SK-N-SH treated with all-trans-retinoic acid at 6 μM for 48 hours (cell line): Measurements from ENCODE around the gene HECTD1.
"Not testable (repeated sequence)": the region's sequence is repeated elsewhere in the genome, so short reads cannot be mapped to it uniquely, and the experiment has no call there.

Source experiments
- ATAC-seq: fragments of 200-7000 bp; cut with Tn5 transposase; 3 replicates; pipeline ENCODE4 v1.9.1; 2020; ENCODE audit warnings: mild to moderate bottlenecking, moderate library complexity
- ARNTL ChIP-seq: fragments of 450-650 bp; formaldehyde crosslinking; IDR thresholded peaks from 2 replicates; pipeline ENCODE4 v1.5.0; 2020; ENCODE audit warnings: low read depth, mild to moderate bottlenecking, moderate library complexity, borderline replicate concordance
- BACH2 ChIP-seq: fragments of 250-450 bp; sonication (Bioruptor Pico); IDR thresholded peaks from 2 replicates; pipeline ENCODE4 v1.9.0; 2021; ENCODE audit warnings: mild to moderate bottlenecking, borderline replicate concordance
- CSDC2 ChIP-seq: fragments of 250-450 bp; sonication (Bioruptor Pico); IDR thresholded peaks from 2 replicates; pipeline ENCODE4 v1.5.0; 2020; ENCODE audit warnings: mild to moderate bottlenecking, moderate library complexity
- CSRNP3 ChIP-seq: fragments of 250-450 bp; sonication (Bioruptor Pico); IDR thresholded peaks from 2 replicates; pipeline ENCODE4 v1.5.1; 2021; ENCODE audit warnings: mild to moderate bottlenecking, moderate library complexity
- ESRRG ChIP-seq: fragments of 250-450 bp; sonication (Bioruptor Pico); IDR thresholded peaks from 2 replicates; pipeline ENCODE4 v1.6.1; 2021; ENCODE audit warnings: mild to moderate bottlenecking
- GLIS3 ChIP-seq: fragments of 250-450 bp; sonication (Bioruptor Pico); IDR thresholded peaks from 2 replicates; pipeline ENCODE4 v1.5.0; 2020; ENCODE audit warnings: mild to moderate bottlenecking, moderate library complexity
- ISL1 ChIP-seq: fragments of 250-450 bp; sonication (Bioruptor Pico); IDR thresholded peaks from 2 replicates; pipeline ENCODE4 v2.1.2; 2022; ENCODE audit warnings: mild to moderate bottlenecking, moderate library complexity
- OSR1 ChIP-seq: fragments of 250-450 bp; sonication (Bioruptor Pico); IDR thresholded peaks from 2 replicates; pipeline ENCODE4 v1.8.0; 2022; ENCODE audit warnings: moderate library complexity, mild to moderate bottlenecking, inconsistent platforms
- PATZ1 ChIP-seq: fragments of 250-450 bp; sonication (Bioruptor Pico); IDR thresholded peaks from 2 replicates; pipeline ENCODE4 v1.8.0; 2020; ENCODE audit warnings: mild to moderate bottlenecking, moderate library complexity, borderline replicate concordance
- PPARA ChIP-seq: fragments of 250-450 bp; sonication (Bioruptor Pico); IDR thresholded peaks from 2 replicates; pipeline ENCODE4 v1.5.0; 2020; ENCODE audit warnings: mild to moderate bottlenecking, borderline replicate concordance
- RARB ChIP-seq: fragments of 250-450 bp; sonication (Bioruptor Pico); IDR thresholded peaks from 2 replicates; pipeline ENCODE4 v1.8.0; 2021; ENCODE audit warnings: mild to moderate bottlenecking, moderate library complexity
- SNAI2 ChIP-seq: fragments of 250-450 bp; sonication (Bioruptor Pico); IDR thresholded peaks from 2 replicates; pipeline ENCODE4 v1.5.0; 2020; ENCODE audit warnings: mild to moderate bottlenecking, moderate library complexity
- TCF4 ChIP-seq: fragments of 250-450 bp; sonication (Bioruptor Pico); IDR thresholded peaks from 2 replicates; pipeline ENCODE4 v1.8.0; 2021; ENCODE audit warnings: mild to moderate bottlenecking, moderate library complexity, borderline replicate concordance
- TOX ChIP-seq: fragments of 250-450 bp; sonication (Bioruptor Pico); IDR thresholded peaks from 2 replicates; pipeline ENCODE4 v1.8.0; 2021; ENCODE audit warnings: mild to moderate bottlenecking, moderate library complexity, borderline replicate concordance
- ZC3H10 ChIP-seq: fragments of 250-450 bp; sonication (Bioruptor Pico); IDR thresholded peaks from 2 replicates; pipeline ENCODE4 v1.5.1; 2021; ENCODE audit warnings: mild to moderate bottlenecking, moderate library complexity
- ZFP3 ChIP-seq: fragments of 250-450 bp; sonication (Bioruptor Pico); IDR thresholded peaks from 2 replicates; pipeline ENCODE4 v1.5.0; 2020; ENCODE audit warnings: mild to moderate bottlenecking, moderate library complexity
- ZNF565 ChIP-seq: fragments of 450-650 bp; formaldehyde crosslinking; conservative IDR thresholded peaks from 2 replicates; pipeline ENCODE4 v1.5.0; 2020; ENCODE audit warnings: low read depth, mild to moderate bottlenecking, moderate library complexity
- ZNF70 ChIP-seq: fragments of 450-650 bp; formaldehyde crosslinking; IDR thresholded peaks from 2 replicates; pipeline ENCODE4 v1.5.0; 2020; ENCODE audit warnings: mild to moderate bottlenecking, moderate library complexity
- ZNF8 ChIP-seq: fragments of 450-650 bp; formaldehyde crosslinking; IDR thresholded peaks from 2 replicates; pipeline ENCODE4 v1.5.0; 2020; ENCODE audit warnings: mild to moderate bottlenecking, moderate library complexity
- TF ChIP-seq, protein P1 (sequence below): fragments of 250-450 bp; sonication (Bioruptor Pico); IDR thresholded peaks from 2 replicates; pipeline ENCODE4 v1.5.0; 2020; ENCODE audit warnings: mild to moderate bottlenecking, moderate library complexity
- TF ChIP-seq, protein P2 (sequence below): fragments of 250-450 bp; sonication (Bioruptor Pico); IDR thresholded peaks from 2 replicates; pipeline ENCODE4 v1.8.0; 2021; ENCODE audit warnings: low read depth, mild to moderate bottlenecking, moderate library complexity, borderline replicate concordance

Gene HECTD1

GRCh38 chr14:31092160-31092708 lies 115.4 kb downstream of the HECTD1 start:
- ATAC-seq, result no peak
- TF ChIP-seq BACH2 (CRISPR knock-in tag) (no peak), CSRNP3 (CRISPR knock-in tag) (no peak), OSR1 (CRISPR knock-in tag) (no peak), SNAI2 (CRISPR knock-in tag) (no peak), ZC3H10 (CRISPR knock-in tag) (no peak), ZNF8 (CRISPR knock-in tag) (no peak), ESRRG (no peak), CSDC2 (CRISPR knock-in tag) (no peak)
- TF ChIP-seq, protein P1, sequence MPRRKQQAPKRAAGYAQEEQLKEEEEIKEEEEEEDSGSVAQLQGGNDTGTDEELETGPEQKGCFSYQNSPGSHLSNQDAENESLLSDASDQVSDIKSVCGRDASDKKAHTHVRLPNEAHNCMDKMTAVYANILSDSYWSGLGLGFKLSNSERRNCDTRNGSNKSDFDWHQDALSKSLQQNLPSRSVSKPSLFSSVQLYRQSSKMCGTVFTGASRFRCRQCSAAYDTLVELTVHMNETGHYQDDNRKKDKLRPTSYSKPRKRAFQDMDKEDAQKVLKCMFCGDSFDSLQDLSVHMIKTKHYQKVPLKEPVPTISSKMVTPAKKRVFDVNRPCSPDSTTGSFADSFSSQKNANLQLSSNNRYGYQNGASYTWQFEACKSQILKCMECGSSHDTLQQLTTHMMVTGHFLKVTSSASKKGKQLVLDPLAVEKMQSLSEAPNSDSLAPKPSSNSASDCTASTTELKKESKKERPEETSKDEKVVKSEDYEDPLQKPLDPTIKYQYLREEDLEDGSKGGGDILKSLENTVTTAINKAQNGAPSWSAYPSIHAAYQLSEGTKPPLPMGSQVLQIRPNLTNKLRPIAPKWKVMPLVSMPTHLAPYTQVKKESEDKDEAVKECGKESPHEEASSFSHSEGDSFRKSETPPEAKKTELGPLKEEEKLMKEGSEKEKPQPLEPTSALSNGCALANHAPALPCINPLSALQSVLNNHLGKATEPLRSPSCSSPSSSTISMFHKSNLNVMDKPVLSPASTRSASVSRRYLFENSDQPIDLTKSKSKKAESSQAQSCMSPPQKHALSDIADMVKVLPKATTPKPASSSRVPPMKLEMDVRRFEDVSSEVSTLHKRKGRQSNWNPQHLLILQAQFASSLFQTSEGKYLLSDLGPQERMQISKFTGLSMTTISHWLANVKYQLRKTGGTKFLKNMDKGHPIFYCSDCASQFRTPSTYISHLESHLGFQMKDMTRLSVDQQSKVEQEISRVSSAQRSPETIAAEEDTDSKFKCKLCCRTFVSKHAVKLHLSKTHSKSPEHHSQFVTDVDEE (CRISPR knock-in tag), result no peak

DNA sequence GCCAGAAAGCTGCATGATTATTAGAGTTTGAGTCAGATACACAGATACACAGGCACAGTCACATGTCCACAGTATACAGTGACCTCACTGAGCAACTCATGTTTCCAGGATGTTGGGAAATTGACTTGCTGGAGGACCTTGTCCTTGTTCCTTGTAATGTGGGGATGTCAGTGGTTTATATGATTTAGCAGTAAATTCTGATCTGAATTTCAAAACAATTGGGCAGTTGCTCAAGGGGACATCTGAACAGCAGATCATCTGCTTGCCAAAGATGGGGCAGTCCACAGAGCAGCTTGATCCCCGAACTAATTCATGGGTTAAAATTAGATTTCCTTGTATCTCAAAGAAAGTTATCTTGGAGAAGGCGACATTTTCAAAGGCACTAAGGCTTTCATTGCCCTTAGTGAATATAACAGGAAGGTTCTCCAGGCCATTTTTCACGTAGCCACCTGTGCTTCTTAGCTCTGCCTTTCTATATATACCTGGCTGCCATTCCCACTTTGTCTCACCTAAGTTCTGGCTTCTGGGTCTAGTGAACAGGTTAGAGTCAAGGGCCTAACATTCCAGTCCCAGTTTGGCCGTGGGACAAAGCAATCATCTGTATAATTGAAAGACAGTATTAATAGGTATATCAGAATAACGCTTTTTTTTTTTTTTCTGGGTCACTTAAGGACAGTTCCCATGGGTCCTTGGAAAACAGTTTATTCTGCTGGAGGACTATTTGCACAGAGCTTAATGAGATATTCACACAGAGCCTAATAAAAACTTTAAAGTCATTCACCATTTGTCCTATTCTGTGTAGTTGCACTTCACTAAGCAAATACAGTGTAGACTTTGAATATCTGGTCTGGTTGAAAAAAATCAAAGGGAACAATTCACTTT lies 116.5 kb downstream of the HECTD1 start:
- TF ChIP-seq TCF4, result no peak
- no peak for TF ChIP-seq ZFP3 (CRISPR knock-in tag)
- TF ChIP-seq RARB (CRISPR knock-in tag), result no peak
- TF ChIP-seq CSDC2 (CRISPR knock-in tag), result no peak
- TF ChIP-seq BACH2 (CRISPR knock-in tag), result no peak
- TF ChIP-seq TOX (CRISPR knock-in tag), result no peak
- no peak for TF ChIP-seq OSR1 (CRISPR knock-in tag)
- TF ChIP-seq ARNTL, result no peak
- no peak for TF ChIP-seq PATZ1 (CRISPR knock-in tag)
- TF ChIP-seq ZNF8 (CRISPR knock-in tag), result no peak
- no peak for TF ChIP-seq ZNF70 (CRISPR knock-in tag)
- TF ChIP-seq SNAI2 (CRISPR knock-in tag), result no peak
- TF ChIP-seq ZC3H10 (CRISPR knock-in tag), result no peak
- TF ChIP-seq PPARA (CRISPR knock-in tag), result no peak
- no peak for TF ChIP-seq CSRNP3 (CRISPR knock-in tag)
- no peak for TF ChIP-seq ZNF565 (CRISPR knock-in tag)
- ATAC-seq, result peak; percentile 76

DNA sequence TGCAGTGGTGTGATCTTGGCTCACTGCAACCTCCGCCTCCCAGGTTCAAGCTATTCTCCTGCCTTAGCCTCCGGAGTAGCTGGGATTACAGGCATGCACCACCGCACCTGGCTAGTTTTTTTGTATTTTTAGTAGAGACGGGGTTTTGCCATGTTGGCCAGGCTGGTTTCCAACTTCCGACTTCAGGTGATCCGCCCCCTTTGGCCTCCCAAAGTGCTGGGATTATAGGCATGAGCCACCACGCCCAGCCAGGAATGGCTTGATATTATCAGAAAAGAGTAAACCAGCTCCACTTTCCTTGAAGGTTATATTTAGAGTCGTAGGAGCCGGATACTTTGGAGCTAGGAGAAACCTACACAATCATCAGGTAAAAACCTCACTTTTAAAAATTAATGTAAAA lies 121.1 kb downstream of the HECTD1 start:
- not testable (repeated sequence) for ATAC-seq

DNA sequence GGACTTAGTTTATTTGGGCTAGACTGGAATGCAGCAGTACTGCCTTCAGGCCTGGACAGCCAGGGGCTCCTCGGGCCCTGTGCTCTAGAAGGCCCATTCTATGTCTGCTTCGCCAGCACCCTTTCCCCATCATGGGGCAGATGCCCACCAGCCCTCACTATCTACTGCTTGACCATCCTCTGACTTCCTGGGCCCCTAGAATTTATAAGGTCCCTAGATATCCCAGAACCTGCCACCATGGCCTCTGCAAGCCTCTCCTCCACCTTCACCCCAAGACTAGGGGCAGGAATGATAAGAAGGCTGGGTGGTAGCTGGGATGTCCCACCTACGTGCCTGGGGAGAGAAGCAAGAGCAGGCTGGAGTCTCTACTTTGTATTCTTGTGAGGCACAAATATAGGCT lies 122.6 kb downstream of the HECTD1 start:
- no peak for ATAC-seq
- TF ChIP-seq RARB (CRISPR knock-in tag), result no peak
- TF ChIP-seq TOX (CRISPR knock-in tag), result no peak
- TF ChIP-seq ZFP3 (CRISPR knock-in tag), result no peak
- TF ChIP-seq PATZ1 (CRISPR knock-in tag), result no peak
- TF ChIP-seq CSRNP3 (CRISPR knock-in tag), result no peak
- no peak for TF ChIP-seq ZC3H10 (CRISPR knock-in tag)
- TF ChIP-seq, protein P2, sequence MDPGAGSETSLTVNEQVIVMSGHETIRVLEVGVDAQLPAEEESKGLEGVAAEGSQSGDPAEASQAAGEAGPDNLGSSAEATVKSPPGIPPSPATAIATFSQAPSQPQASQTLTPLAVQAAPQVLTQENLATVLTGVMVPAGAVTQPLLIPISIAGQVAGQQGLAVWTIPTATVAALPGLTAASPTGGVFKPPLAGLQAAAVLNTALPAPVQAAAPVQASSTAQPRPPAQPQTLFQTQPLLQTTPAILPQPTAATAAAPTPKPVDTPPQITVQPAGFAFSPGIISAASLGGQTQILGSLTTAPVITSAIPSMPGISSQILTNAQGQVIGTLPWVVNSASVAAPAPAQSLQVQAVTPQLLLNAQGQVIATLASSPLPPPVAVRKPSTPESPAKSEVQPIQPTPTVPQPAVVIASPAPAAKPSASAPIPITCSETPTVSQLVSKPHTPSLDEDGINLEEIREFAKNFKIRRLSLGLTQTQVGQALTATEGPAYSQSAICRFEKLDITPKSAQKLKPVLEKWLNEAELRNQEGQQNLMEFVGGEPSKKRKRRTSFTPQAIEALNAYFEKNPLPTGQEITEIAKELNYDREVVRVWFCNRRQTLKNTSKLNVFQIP (CRISPR knock-in tag), result no peak
- TF ChIP-seq GLIS3 (CRISPR knock-in tag), result no peak
- TF ChIP-seq ARNTL, result no peak
- TF ChIP-seq ISL1 (CRISPR knock-in tag), result no peak
- no peak for TF ChIP-seq SNAI2 (CRISPR knock-in tag)
- TF ChIP-seq ESRRG, result no peak
- no peak for TF ChIP-seq PPARA (CRISPR knock-in tag)
